Neural cell (in vitro differentiated cells): ENCODE measurements around the gene DNAJC11.
"Not testable (repeated sequence)": the region's sequence is repeated elsewhere in the genome, so short reads cannot be mapped to it uniquely, and the experiment has no call there.

Source experiments
- CTCF ChIP-seq: fragments of 450-650 bp; IDR thresholded peaks from 2 replicates; pipeline ENCODE4 v1.5.1; 2014; ENCODE audit warnings: antibody characterized with exemption, mild to moderate bottlenecking, moderate library complexity; ENCODE audit not compliant: poor library complexity, severe bottlenecking
- POLR2AphosphoS5 ChIP-seq: IDR thresholded peaks from 2 replicates; pipeline ENCODE4 v1.6.1; 2012
- RAD21 ChIP-seq: fragments of 450-650 bp; conservative IDR thresholded peaks from 2 replicates; pipeline ENCODE4 v1.6.1; 2014; ENCODE audit warnings: antibody characterized with exemption, mild to moderate bottlenecking, moderate library complexity

GRCh38 chr1:6636778-6637177, 64.8 kb downstream of the DNAJC11 start:
- not testable (repeated sequence) for TF ChIP-seq POLR2AphosphoS5, CTCF, RAD21
